KMS-11 (cell line): ENCODE measurements around the gene RNU4-1.

ENCODE experiments used
- H2AFZ ChIP-seq: fragments of 200-600 bp; sonication (generic); 2 replicates; pipeline ENCODE4 v1.6.1; 2016; ENCODE audit warnings: antibody characterized with exemption, mixed run types, low read depth
- H3K27ac ChIP-seq: fragments of 200-600 bp; sonication (generic); 2 replicates; pipeline ENCODE4 v1.6.1; 2016; ENCODE audit warnings: mild to moderate bottlenecking, mixed run types
- H3K27me3 ChIP-seq: fragments of 200-600 bp; sonication (generic); 2 replicates; pipeline ENCODE4 v1.6.1; 2017; ENCODE audit warnings: mild to moderate bottlenecking, low read depth, mixed run types, moderate library complexity; ENCODE audit not compliant: insufficient read depth
- H3K36me3 ChIP-seq: fragments of 200-600 bp; sonication (generic); 2 replicates; pipeline ENCODE4 v1.6.1; 2017; ENCODE audit warnings: mild to moderate bottlenecking, mixed run types; ENCODE audit not compliant: insufficient read depth
- H3K4me1 ChIP-seq: fragments of 200-600 bp; sonication (generic); 2 replicates; pipeline ENCODE4 v1.6.1; 2016; ENCODE audit warnings: mild to moderate bottlenecking, low read depth, mixed run types; ENCODE audit not compliant: poor library complexity, severe bottlenecking
- H3K4me2 ChIP-seq: fragments of 200-600 bp; sonication (generic); 2 replicates; pipeline ENCODE4 v1.7.0; 2016; ENCODE audit warnings: mild to moderate bottlenecking, mixed run types
- H3K4me3 ChIP-seq: fragments of 200-600 bp; sonication (generic); IDR thresholded peaks from 2 replicates; pipeline ENCODE4 v1.6.1; 2017; ENCODE audit warnings: low read depth, low read length, mixed read lengths; ENCODE audit not compliant: insufficient read depth
- H3K79me2 ChIP-seq: fragments of 200-600 bp; sonication (generic); 2 replicates; pipeline ENCODE4 v1.6.1; 2016; ENCODE audit warnings: low read depth, mixed run types; ENCODE audit not compliant: insufficient read depth
- H3K9ac ChIP-seq: fragments of 200-600 bp; sonication (generic); 2 replicates; pipeline ENCODE4 v1.6.1; 2016; ENCODE audit warnings: mild to moderate bottlenecking, mixed run types
- H4K20me1 ChIP-seq: fragments of 200-600 bp; sonication (generic); 2 replicates; pipeline ENCODE4 v1.6.1; 2016; ENCODE audit warnings: mild to moderate bottlenecking, mixed run types; ENCODE audit not compliant: insufficient read depth
- CTCF ChIP-seq: fragments of 200-600 bp; sonication (generic); conservative IDR thresholded peaks from 2 replicates; pipeline ENCODE4 v1.6.1; 2017; ENCODE audit warnings: low read depth, mild to moderate bottlenecking, antibody characterized with exemption, low read length, moderate library complexity, mixed read lengths

RNU4-1 gene

GRCh38 chr12:120286768-120287490 is 6.1 kb downstream of the RNU4-1 start:
- H3K4me3 ChIP-seq, result no peak overlapping the region
- H3K9ac ChIP-seq, result no peak overlapping the region
- TF ChIP-seq CTCF, result no peak
- H3K27ac ChIP-seq, result no peak overlapping the region
- no peaks in the 10 kb centered on the region for H3K27me3 ChIP-seq
- H3K4me1 ChIP-seq, result no peaks in the 10 kb centered on the region
- no peaks in the 10 kb centered on the region for H3K36me3 ChIP-seq
- no peak overlapping the region for H3K4me2 ChIP-seq
- H2AFZ ChIP-seq, result no peak overlapping the region
- no peaks in the 10 kb centered on the region for H3K79me2 ChIP-seq
- H4K20me1 ChIP-seq, result no peaks in the 10 kb centered on the region

GRCh38 chr12:120284381-120284780 is 8.7 kb downstream of the RNU4-1 start:
- Histone ChIP-seq H3K79me2 (no peaks in the 10 kb centered on the region), H3K4me3 (no peak overlapping the region), H4K20me1 (no peaks in the 10 kb centered on the region), H3K9ac (no peak overlapping the region), H3K36me3 (no peaks in the 10 kb centered on the region), H3K27me3 (no peaks in the 10 kb centered on the region), H2AFZ (no peak overlapping the region), H3K27ac (no peak overlapping the region), H3K4me1 (no peaks in the 10 kb centered on the region), H3K4me2 (no peak overlapping the region)
- TF ChIP-seq CTCF, result no peak

GRCh38 chr12:120283318-120283717 is 9.7 kb downstream of the RNU4-1 start:
- Histone ChIP-seq H3K4me3 (no peak overlapping the region), H3K36me3 (no peaks in the 10 kb centered on the region), H2AFZ (no peak overlapping the region)

GRCh38 chr12:120278137-120279069 is 14.6 kb downstream of the RNU4-1 start:
- no peak for TF ChIP-seq CTCF
- no peak overlapping the region for H3K4me2 ChIP-seq
- no peaks in the 10 kb centered on the region for H3K36me3 ChIP-seq
- H3K27me3 ChIP-seq, result no peaks in the 10 kb centered on the region
- H3K4me3 ChIP-seq, result no peak overlapping the region
- H3K27ac ChIP-seq, result no peak overlapping the region
- H4K20me1 ChIP-seq, result no peaks in the 10 kb centered on the region
- no peaks in the 10 kb centered on the region for H3K79me2 ChIP-seq
- no peaks in the 10 kb centered on the region for H3K4me1 ChIP-seq
- no peak overlapping the region for H3K9ac ChIP-seq
- no peak overlapping the region for H2AFZ ChIP-seq

More at GRCh38 chr12:120283318-120283717, 9.7 kb downstream of the RNU4-1 start:
- Histone ChIP-seq H3K9ac (no peak overlapping the region), H3K4me2 (no peak overlapping the region), H3K79me2 (no peaks in the 10 kb centered on the region), H3K4me1 (no peaks in the 10 kb centered on the region), H3K27me3 (no peaks in the 10 kb centered on the region), H4K20me1 (no peaks in the 10 kb centered on the region), H3K27ac (no peak overlapping the region)
- no peak for TF ChIP-seq CTCF
